Endodermal cell (in vitro differentiated cells): ENCODE data around the gene C11orf24. TPM values are rescaled to one million over a fixed set of nuclear protein-coding genes. Genes with fewer than 3 reads are reported as not detected.

Experiments used
- DNase-seq: peaks from one replicate; pipeline ENCODE4 v3.0.0-alpha.2; 2017
- H3K27ac ChIP-seq: 2 replicates; pipeline ENCODE4 v1.5.1; 2013; ENCODE audit warnings: mild to moderate bottlenecking, low read depth, low read length, moderate library complexity
- H3K27me3 ChIP-seq: 2 replicates; pipeline ENCODE4 v1.6.1; 2013; ENCODE audit warnings: mild to moderate bottlenecking, low read length, moderate library complexity; ENCODE audit not compliant: insufficient read depth, control insufficient read depth, poor library complexity, severe bottlenecking
- H3K36me3 ChIP-seq: 2 replicates; pipeline ENCODE4 v1.7.0; 2013; ENCODE audit warnings: mild to moderate bottlenecking, low read length, moderate library complexity; ENCODE audit not compliant: control insufficient read depth, insufficient read depth
- H3K4me1 ChIP-seq: one replicate; pipeline ENCODE4 v1.7.0; 2013; ENCODE audit warnings: low read length; ENCODE audit not compliant: control insufficient read depth, insufficient read depth
- H3K4me3 ChIP-seq: 2 replicates; pipeline ENCODE4 v1.5.1; 2013; ENCODE audit warnings: mild to moderate bottlenecking, low read length, moderate library complexity
- H3K9ac ChIP-seq: 2 replicates; pipeline ENCODE4 v1.6.1; 2013; ENCODE audit warnings: mild to moderate bottlenecking, low read length, moderate library complexity; ENCODE audit not compliant: poor library complexity, severe bottlenecking; ENCODE audit errors: extremely low read depth
- H3K9me3 ChIP-seq: 2 replicates; pipeline ENCODE4 v1.6.1; 2013; ENCODE audit warnings: mild to moderate bottlenecking, low read length, moderate library complexity; ENCODE audit not compliant: control insufficient read depth
- H3K27ac Mint-ChIP-seq: 2 replicates; pipeline ENCODE4 v1.8.0; 2020; ENCODE audit warnings: mixed read lengths
- H3K27me3 Mint-ChIP-seq: 2 replicates; pipeline ENCODE4 v1.8.0; 2021; ENCODE audit warnings: mild to moderate bottlenecking, mixed read lengths; ENCODE audit not compliant: insufficient read depth
- H3K36me3 Mint-ChIP-seq: 2 replicates; pipeline ENCODE4 v1.8.0; 2020; ENCODE audit warnings: low read depth, mixed read lengths
- H3K4me1 Mint-ChIP-seq: 2 replicates; pipeline ENCODE4 v1.8.0; 2020; ENCODE audit warnings: mixed read lengths
- H3K4me3 Mint-ChIP-seq: 2 replicates; pipeline ENCODE4 v1.8.0; 2020; ENCODE audit warnings: mild to moderate bottlenecking, moderate library complexity, mixed read lengths
- H3K9me3 Mint-ChIP-seq: 2 replicates; pipeline ENCODE4 v1.8.0; 2020; ENCODE audit warnings: mild to moderate bottlenecking, mixed read lengths
- CTCF ChIP-seq: fragments of 200-600 bp; sonication (generic); conservative IDR thresholded peaks from 2 replicates; pipeline ENCODE4 v1.5.0; 2021; ENCODE audit warnings: antibody characterized with exemption, mild to moderate bottlenecking
- WGBS, 2 experiments: methylation state at CpG; one replicate each; pipeline versions ENCODE4 v1.1.5 to v1.1.7; 2013; ENCODE audit warnings: missing lambda C conversion rate in 2 of 2, mixed read lengths in 1 of 2; ENCODE audit not compliant: insufficient coverage in 1 of 2, insufficient read length in 1 of 2; 5-methylcytosine and 5-hydroxymethylcytosine counted together
- total RNA-seq, 2 donors: library from RNA; stranded (reverse); fragmentation: NEBNext Ultra II Directional in 1 of 2; extraction: Animal tissue kit (Norgen Biotek cat#: 25700) in 1 of 2; gene quantifications; 2 replicates in 1 of 2; 3 replicates in 1 of 2; pipeline ENCODE4 v1.2.1, GENCODE V29; 2021

The C11orf24 gene
- total RNA-seq, 2 donors from 2014 or later, result 38.4 to 39.4 TPM

DNA sequence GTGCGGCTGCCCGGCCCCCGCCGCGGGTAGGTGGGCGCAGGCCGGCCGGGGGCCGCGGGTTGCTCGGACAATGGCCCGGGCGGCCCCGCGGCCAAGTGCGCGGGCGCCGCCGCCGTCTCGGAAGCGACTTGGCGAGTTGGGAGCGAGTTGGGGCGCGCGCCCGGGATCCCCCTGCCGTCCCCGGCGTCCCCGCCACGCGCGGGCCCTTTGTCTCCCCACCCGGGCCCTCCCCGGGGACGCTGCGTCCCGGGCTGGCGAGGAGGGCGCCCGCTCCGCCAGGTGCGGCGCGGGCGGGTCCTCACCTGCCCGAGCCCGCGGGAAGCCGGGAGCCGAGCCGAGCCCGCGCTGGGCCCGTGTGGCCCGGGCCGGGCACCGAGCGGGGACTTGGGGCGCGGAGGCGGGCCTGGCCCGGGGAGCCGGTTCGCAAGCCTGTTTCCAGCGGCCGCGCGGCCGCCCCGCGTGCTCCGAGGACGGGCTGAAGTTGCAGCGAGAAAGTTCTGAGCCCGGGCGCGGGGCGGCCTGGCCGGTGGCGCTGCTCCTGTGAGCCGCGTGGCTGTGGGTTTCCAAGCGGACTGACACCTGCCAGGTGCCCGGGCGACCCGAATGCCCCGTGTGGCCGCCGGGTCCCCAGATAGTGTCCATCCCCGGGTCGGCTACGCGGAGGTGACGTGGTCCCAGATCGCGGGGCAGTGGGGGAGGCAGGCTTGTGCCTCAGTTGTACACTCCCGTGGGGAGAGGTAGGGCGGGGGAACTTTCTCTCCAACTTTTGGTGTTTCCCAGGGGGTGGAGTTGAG lies 41.2 kb upstream of the C11orf24 start:
- H3K36me3 ChIP-seq, result no peaks in the 10 kb centered on the region
- Mint-ChIP-seq H3K9me3 (no peaks in the 10 kb centered on the region), H3K4me3 (peak overlapping the region; percentile 86), H3K4me1 (peaks cover 25% of the 10 kb centered on the region), H3K36me3 (peaks cover 2% of the 10 kb centered on the region), H3K27ac (peak overlapping the region; percentile 92), H3K27me3 (no peaks in the 10 kb centered on the region)
- H3K9ac ChIP-seq, result peak overlapping the region; percentile 56
- TF ChIP-seq CTCF, result no peak
- H3K4me1 ChIP-seq, result no peaks in the 10 kb centered on the region
- DNase-seq, result peak; percentile 71
- H3K27ac ChIP-seq, result peak overlapping the region; percentile 36
- no peaks in the 10 kb centered on the region for H3K27me3 ChIP-seq
- 0 to 1% methylated on average over 36 to 102 of the region's 102 CpGs for WGBS, 2 experiments
- peak overlapping the region; percentile 96 for H3K4me3 ChIP-seq
- H3K9me3 ChIP-seq, result no peaks in the 10 kb centered on the region

GRCh38 chr11:68312117-68312779 lies 40.5 kb upstream of the C11orf24 start, which contains the start of gene LRP5:
Gene LRP5 (plus strand): TSS chr11:68312591. CDS start chr11:68312715, 124 bp downstream.
- Mint-ChIP-seq H3K27me3 (no peaks in the 10 kb centered on the region), H3K4me1 (peaks cover 25% of the 10 kb centered on the region), H3K27ac (peak within 1 kb of the TSS; percentile 92), H3K9me3 (no peaks in the 10 kb centered on the region), H3K4me3 (peak within 1 kb of the TSS; percentile 86), H3K36me3 (peaks cover 2% of the 10 kb centered on the region)
- Histone ChIP-seq H3K27me3 (no peaks in the 10 kb centered on the region), H3K27ac (peak within 1 kb of the TSS; percentile 36), H3K36me3 (no peaks in the 10 kb centered on the region), H3K9me3 (no peaks in the 10 kb centered on the region), H3K4me1 (no peaks in the 10 kb centered on the region), H3K4me3 (peak within 1 kb of the TSS; percentile 96), H3K9ac (peak within 1 kb of the TSS; percentile 56)
- no peak for TF ChIP-seq CTCF
- peak; percentile 58 for DNase-seq
- 9 to 22% methylated on average over 10 to 83 of the region's 85 CpGs for WGBS, 2 experiments

DNA sequence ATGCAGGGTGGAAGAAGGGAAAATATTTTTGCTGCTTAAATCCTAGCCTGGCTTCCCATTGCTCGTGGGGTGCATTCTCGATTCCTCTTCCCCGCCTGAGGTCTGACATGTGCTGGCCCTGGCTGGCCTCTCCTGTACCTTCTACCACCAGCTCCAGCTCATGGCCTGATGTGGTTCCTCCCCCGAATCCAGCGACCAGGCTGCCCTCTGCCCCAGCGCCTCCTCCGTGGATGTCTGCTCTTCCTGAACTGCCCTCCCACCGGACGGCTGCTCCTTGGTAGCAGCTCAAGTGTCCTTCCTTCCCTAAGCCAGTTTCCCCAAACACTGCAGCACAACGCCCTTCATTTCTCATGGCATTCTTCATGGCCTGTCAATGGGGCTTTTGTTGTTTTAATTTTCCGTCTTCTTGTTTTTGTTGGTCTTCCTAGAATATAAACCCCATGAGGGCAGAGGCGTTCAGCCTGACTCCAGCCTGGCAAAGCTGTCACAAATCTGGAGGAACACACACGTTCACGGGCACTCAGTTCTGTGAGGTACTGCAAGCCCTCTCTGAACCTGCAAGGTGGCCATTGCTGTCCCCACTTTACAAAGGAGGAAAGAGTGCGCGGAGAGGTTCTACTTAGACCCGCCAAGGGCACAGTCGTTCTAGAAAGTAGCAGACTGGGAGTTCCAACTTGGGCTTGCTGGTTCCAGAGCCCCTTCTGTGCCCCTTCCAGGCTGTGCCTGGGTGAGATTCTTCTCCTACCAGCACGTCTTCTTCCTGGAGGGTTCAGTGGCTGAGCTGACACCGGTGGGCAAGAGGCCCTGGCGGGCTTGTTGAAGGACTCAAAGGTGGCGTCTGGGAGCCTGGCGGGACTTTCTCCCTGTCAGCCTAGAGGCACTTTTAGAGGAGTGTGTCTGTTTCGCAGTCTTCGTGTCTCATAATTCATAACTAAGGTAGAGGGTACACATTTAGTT lies 39.7 kb upstream of the C11orf24 start:
- H3K4me1 Mint-ChIP-seq, result peaks cover 23% of the 10 kb centered on the region
- no peaks in the 10 kb centered on the region for H3K27me3 Mint-ChIP-seq
- DNase-seq, result peak; percentile 61
- no peak overlapping the region for H3K9ac ChIP-seq
- H3K27ac ChIP-seq, result no peak overlapping the region
- peak overlapping the region; percentile 61 for H3K4me3 Mint-ChIP-seq
- no peaks in the 10 kb centered on the region for H3K36me3 ChIP-seq
- no peaks in the 10 kb centered on the region for H3K9me3 Mint-ChIP-seq
- H3K27me3 ChIP-seq, result no peaks in the 10 kb centered on the region
- no peaks in the 10 kb centered on the region for H3K9me3 ChIP-seq
- WGBS, 2 experiments, result 93 to 95% methylated on average over 20 to 25 of the region's 25 CpGs
- no peaks in the 10 kb centered on the region for H3K36me3 Mint-ChIP-seq
- no peak for TF ChIP-seq CTCF
- no peaks in the 10 kb centered on the region for H3K4me1 ChIP-seq
- no peak overlapping the region for H3K27ac Mint-ChIP-seq
- H3K4me3 ChIP-seq, result no peak overlapping the region
